OCI-LY3 (cell line): Measurements from ENCODE around the gene NSL1.

Experiments
- CTCF ChIP-seq: fragments of 200-600, 300-600 bp; sonication (generic); IDR thresholded peaks from 2 replicates; pipeline ENCODE4 v1.5.1; 2014; ENCODE audit warnings: antibody characterized with exemption, low read length, low read depth
- EZH2phosphoT487 ChIP-seq: fragments of 200-600 bp; shearing (Covaris generic); IDR thresholded peaks from 2 replicates; pipeline ENCODE4 v1.6.1; 2018; ENCODE audit warnings: antibody characterized with exemption, mixed run types, low read depth

GRCh38 chr1:212822956-212823355 is 31.4 kb upstream of the NSL1 start:
- no peak for TF ChIP-seq CTCF
- no peak for TF ChIP-seq EZH2phosphoT487
